SK-N-SH (cell line): ENCODE data around the gene MAP2K5. TPM values are rescaled to one million over a fixed set of nuclear protein-coding genes. Genes with fewer than 3 reads are reported as not detected.

Experiments
- CTCF ChIA-PET: fragments of 300-600, 350-600 bp; formaldehyde crosslinking; extraction: SDS; loops from one replicate; lab custom pipeline; 2021; lab: Yijun Ruan, JAX
- POLR2A ChIA-PET: fragments of 350-600 bp; sonication (Branson Sonifier 250); formaldehyde crosslinking; extraction: SDS; loops from one replicate; lab custom pipeline; 2020; ENCODE audit warnings: antibody characterized with exemption, inconsistent platforms; lab: Yijun Ruan, JAX
- DNase-seq: peaks from one replicate; pipeline ENCODE4 v3.0.0; 2012
- H2AFZ ChIP-seq: fragments of 200-600 bp; sonication (generic); 2 replicates; pipeline ENCODE4 v1.8.1; 2016; ENCODE audit warnings: antibody characterized with exemption, mild to moderate bottlenecking, low read depth
- H3F3A ChIP-seq: fragments of 200-600 bp; sonication (generic); replicated peaks from 2 replicates; pipeline ENCODE3; 2016; ENCODE audit warnings: antibody characterized with exemption, mild to moderate bottlenecking; ENCODE audit not compliant: insufficient read depth
- H3K27ac ChIP-seq, 2 experiments: fragments of 200-500 bp in 1 of 2; fragments of 200-600 bp in 1 of 2; sonication (Bioruptor generic) in 1 of 2; sonication (generic), shearing (Covaris generic) in 1 of 2; 2 replicates each; pipeline versions ENCODE4 v1.5.1 to v1.6.1; 2014 to 2016; ENCODE audit warnings: low read depth in 2 of 2, inconsistent platforms in 1 of 2, low read length in 1 of 2, mild to moderate bottlenecking in 1 of 2, mixed read lengths in 1 of 2
- H3K27me3 ChIP-seq: fragments of 200-600 bp; sonication (generic), shearing (Covaris generic); 2 replicates; pipeline ENCODE4 v1.6.1; 2016; ENCODE audit warnings: mixed run types; ENCODE audit not compliant: insufficient read depth
- H3K36me3 ChIP-seq, 2 experiments: fragments of 200-500 bp in 1 of 2; fragments of 200-600 bp in 1 of 2; sonication (Bioruptor generic) in 1 of 2; sonication (generic) in 1 of 2; replicated peaks in 1 of 2; 2 replicates each; pipeline versions ENCODE3 to v1.5.1; 2014 to 2016; ENCODE audit warnings: low read length in 1 of 2, mild to moderate bottlenecking in 1 of 2; ENCODE audit not compliant: insufficient read depth in 2 of 2, control insufficient read depth in 1 of 2
- H3K4me1 ChIP-seq, 2 experiments: fragments of 200-500 bp in 1 of 2; fragments of 200-600 bp in 1 of 2; sonication (Bioruptor generic) in 1 of 2; sonication (generic), shearing (Covaris generic) in 1 of 2; 2 replicates each; pipeline versions ENCODE4 v1.5.1 to v1.6.1; 2014 to 2016; ENCODE audit warnings: low read depth in 1 of 2, low read length in 1 of 2, mixed run types in 1 of 2; ENCODE audit not compliant: insufficient read depth in 2 of 2, control insufficient read depth in 1 of 2
- H3K4me2 ChIP-seq: fragments of 200-600 bp; sonication (generic), shearing (Covaris generic); 2 replicates; pipeline ENCODE4 v1.6.1; 2017; ENCODE audit warnings: mixed run types
- H3K4me3 ChIP-seq, 2 experiments: fragments of 200-500 bp in 1 of 2; fragments of 200-600 bp in 1 of 2; sonication (Bioruptor generic) in 1 of 2; sonication (generic), shearing (Covaris generic) in 1 of 2; 2 replicates each; pipeline versions ENCODE4 v1.5.1 to v1.8.1; 2014 to 2016; ENCODE audit warnings: low read depth in 2 of 2, inconsistent platforms in 1 of 2, low read length in 1 of 2, mild to moderate bottlenecking in 1 of 2, mixed read lengths in 1 of 2, moderate library complexity in 1 of 2
- H3K79me2 ChIP-seq: fragments of 200-600 bp; sonication (generic); 2 replicates; pipeline ENCODE4 v1.8.1; 2017; ENCODE audit warnings: mild to moderate bottlenecking; ENCODE audit not compliant: insufficient read depth
- H3K9ac ChIP-seq: fragments of 200-600 bp; sonication (generic); 2 replicates; pipeline ENCODE4 v1.6.1; 2017; ENCODE audit warnings: mixed run types
- H3K9me2 ChIP-seq: fragments of 200-600 bp; sonication (generic); 2 replicates; pipeline ENCODE4 v1.6.1; 2017; ENCODE audit warnings: mixed run types
- H3K9me3 ChIP-seq: fragments of 200-600 bp; sonication (generic); 2 replicates; pipeline ENCODE4 v1.6.1; 2017; ENCODE audit warnings: mixed run types, mild to moderate bottlenecking, moderate library complexity
- H4K20me1 ChIP-seq: fragments of 200-600 bp; sonication (generic); 2 replicates; pipeline ENCODE4 v1.6.1; 2017; ENCODE audit warnings: mild to moderate bottlenecking, mixed run types; ENCODE audit not compliant: insufficient read depth
- ELF1 ChIP-seq: IDR thresholded peaks from 2 replicates; pipeline ENCODE4 v1.4.0; 2012
- EP300 ChIP-seq, 2 experiments: IDR thresholded peaks; 2 replicates each; pipeline versions ENCODE4 v1.4.0 to v1.6.1; 2012; ENCODE audit warnings: borderline replicate concordance in 1 of 2, low read depth in 1 of 2, low read length in 1 of 2
- FOXJ3 ChIP-seq: sonication (generic); formaldehyde crosslinking; IDR thresholded peaks from 2 replicates; pipeline ENCODE4 v1.5.1; 2020; ENCODE audit warnings: mild to moderate bottlenecking, missing genetic modification reagents
- FOXM1 ChIP-seq: IDR thresholded peaks from 2 replicates; pipeline ENCODE4 v1.4.0; 2012; ENCODE audit warnings: low read depth, mild to moderate bottlenecking
- MAX ChIP-seq: IDR thresholded peaks from 2 replicates; pipeline ENCODE4 v1.4.0; 2012; ENCODE audit warnings: low read depth
- MEF2A ChIP-seq: IDR thresholded peaks from 2 replicates; pipeline ENCODE4 v1.4.0; 2012; ENCODE audit warnings: low read depth, borderline replicate concordance
- MXI1 ChIP-seq: IDR thresholded peaks from 2 replicates; pipeline ENCODE4 v1.6.1; 2012; ENCODE audit warnings: mild to moderate bottlenecking, low read depth, low read length, improper control_type of control experiment
- NRF1 ChIP-seq: IDR thresholded peaks from 2 replicates; pipeline ENCODE4 v1.6.1; 2012; ENCODE audit warnings: low read depth, mild to moderate bottlenecking, low read length
- RAD21 ChIP-seq: IDR thresholded peaks from 2 replicates; pipeline ENCODE4 v1.6.1; 2012; ENCODE audit warnings: mild to moderate bottlenecking, low read length
- RCOR1 ChIP-seq: fragments of 150-350 bp; IDR thresholded peaks from 2 replicates; pipeline ENCODE4 v1.6.1; 2017; ENCODE audit warnings: antibody characterized with exemption, low read length
- REST ChIP-seq: IDR thresholded peaks from 2 replicates; pipeline ENCODE4 v1.6.1; 2012; ENCODE audit warnings: mild to moderate bottlenecking, low read depth, low read length, moderate library complexity
- SIN3A ChIP-seq: IDR thresholded peaks from 2 replicates; pipeline ENCODE4 v1.6.1; 2012; ENCODE audit warnings: low read depth, mild to moderate bottlenecking, low read length, moderate library complexity, borderline replicate concordance
- SMC3 ChIP-seq: IDR thresholded peaks from 2 replicates; pipeline ENCODE4 v1.6.1; 2012; ENCODE audit warnings: low read depth, low read length, improper control_type of control experiment
- TCF12 ChIP-seq: IDR thresholded peaks from 2 replicates; pipeline ENCODE4 v1.4.0; 2012
- TEAD4 ChIP-seq: IDR thresholded peaks from 2 replicates; pipeline ENCODE4 v1.4.0; 2012; ENCODE audit warnings: mild to moderate bottlenecking, borderline replicate concordance; ENCODE audit not compliant: insufficient read depth
- USF1 ChIP-seq: IDR thresholded peaks from 2 replicates; pipeline ENCODE4 v1.4.0; 2012; ENCODE audit warnings: low read depth, borderline replicate concordance
- ZBTB33 ChIP-seq: IDR thresholded peaks from 2 replicates; pipeline ENCODE4 v1.4.0; 2012; ENCODE audit warnings: low read depth, borderline replicate concordance
- WGBS: methylation state at CpG from one replicate; pipeline ENCODE4 v1.1.6; 2017; ENCODE audit warnings: low lambda C conversion rate; 5-methylcytosine and 5-hydroxymethylcytosine counted together
- polyA plus RNA-seq, 3 experiments: library from polyadenylated mRNA; depleted of rRNA; stranded (reverse); fragments of >200 nt; gene quantifications; 2 replicates each; pipeline ENCODE4 v1.2.3, GENCODE V29; 2012

Gene MAP2K5
- polyA plus RNA-seq, 1 of the 3 experiments (the other 2 are of a cell fraction) = 6.2 TPM

- H3K9me3 ChIP-seq = no peaks in the 10 kb centered on the region
- H3F3A ChIP-seq = peaks cover 4% of the 10 kb centered on the region
- no peaks in the 10 kb centered on the region for H3K9me2 ChIP-seq
- peaks cover 8 to 18% of the 10 kb centered on the region in 2 experiments for H3K36me3 ChIP-seq
- H3K27me3 ChIP-seq = no peaks in the 10 kb centered on the region
- 94% methylated on average over 2 of the region's 2 CpGs for WGBS
- no peak overlapping the region for H3K4me2 ChIP-seq
- no peaks in the 10 kb centered on the region for H3K79me2 ChIP-seq
- no peak overlapping the region for H3K4me3 ChIP-seq
- no peaks in the 10 kb centered on the region for H4K20me1 ChIP-seq
- ChIA-PET CTCF (no interaction called here), POLR2A (interaction anchor here (0.6 kb wide), 1 partner anchor 648 kb away, joined by 3 read pairs; no protein-coding TSS in a partner anchor)
- no peak overlapping the region for H3K9ac ChIP-seq
- H2AFZ ChIP-seq = no peak overlapping the region
- peaks cover 0 to 9% of the 10 kb centered on the region in 2 experiments; a peak in 1 of 4 replicates for H3K4me1 ChIP-seq
- TF ChIP-seq RAD21 (no peak), RCOR1 (no peak), ZBTB33 (no peak), SIN3A (no peak), MAX (no peak), ELF1 (no peak), FOXM1 (no peak), EP300 (IDR thresholded peaks at IDR 0.05; ENCODE audit: borderline replicate concordance in 1 of 2, low read depth in 1 of 2, low read length in 1 of 2) (no peak), MEF2A (no peak), SMC3 (no peak), NRF1 (no peak), REST (no peak), TCF12 (no peak)
- H3K27ac ChIP-seq = no peak overlapping the region
- DNase-seq = no peak
Observed at GRCh38 chr15:67678089-67678488, 135.6 kb downstream of the MAP2K5 start.

GRCh38 chr15:67678993-67679392, 136.5 kb downstream of the MAP2K5 start:
- DNase-seq = no peak
- Histone ChIP-seq H3K36me3 (peaks cover 8 to 12% of the 10 kb centered on the region in 2 experiments), H4K20me1 (no peaks in the 10 kb centered on the region), H3K9me3 (0 out of 2 replicates have a peak, but pooled peaks cover 3% of the 10 kb centered on the region), H2AFZ (no peak overlapping the region), H3K9ac (no peak overlapping the region), H3K27me3 (no peaks in the 10 kb centered on the region), H3F3A (peaks cover 4% of the 10 kb centered on the region), H3K9me2 (no peaks in the 10 kb centered on the region), H3K4me1 (peaks cover 0 to 9% of the 10 kb centered on the region in 2 experiments; a peak in 1 of 4 replicates), H3K27ac (no peak overlapping the region), H3K79me2 (no peaks in the 10 kb centered on the region), H3K4me3 (no peak overlapping the region), H3K4me2 (no peak overlapping the region)
- 98% methylated on average over 5 of the region's 5 CpGs for WGBS
- POLR2A ChIA-PET = no interaction called here
- CTCF ChIA-PET = no interaction called here
- TF ChIP-seq USF1 (no peak), MAX (no peak), ZBTB33 (no peak), MXI1 (no peak), FOXJ3 (CRISPR knock-in tag) (no peak), RCOR1 (no peak), TEAD4 (no peak), ELF1 (no peak)
